SIG-M5 (cell line): ENCODE data around the gene NXPH1.

ENCODE experiments used
- DNase-seq: peaks from one replicate; lab custom pipeline; 2025; lab: John Stamatoyannopoulos, UW

NXPH1 gene

DNA sequence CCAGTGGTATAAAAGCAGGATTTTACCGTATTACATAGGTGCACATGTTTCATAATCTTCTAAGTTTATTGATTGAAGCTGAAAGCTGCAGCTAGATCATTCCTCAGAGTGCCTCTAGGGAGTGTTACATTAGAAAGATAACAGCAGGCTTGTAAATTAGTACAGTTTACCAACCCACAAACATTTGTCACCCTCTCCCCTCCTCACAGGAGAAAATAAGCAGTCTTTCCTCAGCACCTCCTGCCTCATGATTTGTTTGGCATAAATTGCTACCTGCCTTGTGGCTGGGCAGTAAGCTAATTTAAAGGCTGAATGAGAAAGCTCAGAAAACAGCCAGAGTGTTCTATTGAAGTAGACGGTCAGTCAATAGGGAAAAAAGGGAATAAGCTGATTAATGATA lies 74.2 kb downstream of the NXPH1 start:
- no peak for DNase-seq

GRCh38 chr7:8509621-8510020 lies 76.2 kb downstream of the NXPH1 start:
- DNase-seq: no peak

DNA sequence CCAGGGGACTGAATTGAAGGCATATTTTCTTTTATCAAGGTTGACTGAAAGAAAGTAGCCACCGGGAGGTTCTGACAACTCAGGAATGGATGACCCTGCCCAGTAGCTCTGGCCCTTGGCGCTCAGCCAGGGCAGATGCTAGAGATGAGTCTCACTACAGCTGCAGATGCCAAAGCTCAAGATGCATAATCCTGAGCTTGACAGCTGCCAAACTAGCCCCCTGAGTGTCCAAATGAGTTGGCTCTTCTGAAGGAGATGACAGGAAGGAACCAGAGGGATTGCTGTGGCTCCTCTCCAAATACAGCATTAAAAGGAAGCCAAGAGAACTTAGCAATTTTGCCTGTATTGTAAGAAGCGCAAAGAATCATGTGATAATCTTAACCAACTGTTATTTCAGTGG lies 78.4 kb downstream of the NXPH1 start:
- DNase-seq: no peak

GRCh38 chr7:8514781-8515519 lies 81.5 kb downstream of the NXPH1 start:
- DNase-seq: no peak

DNA sequence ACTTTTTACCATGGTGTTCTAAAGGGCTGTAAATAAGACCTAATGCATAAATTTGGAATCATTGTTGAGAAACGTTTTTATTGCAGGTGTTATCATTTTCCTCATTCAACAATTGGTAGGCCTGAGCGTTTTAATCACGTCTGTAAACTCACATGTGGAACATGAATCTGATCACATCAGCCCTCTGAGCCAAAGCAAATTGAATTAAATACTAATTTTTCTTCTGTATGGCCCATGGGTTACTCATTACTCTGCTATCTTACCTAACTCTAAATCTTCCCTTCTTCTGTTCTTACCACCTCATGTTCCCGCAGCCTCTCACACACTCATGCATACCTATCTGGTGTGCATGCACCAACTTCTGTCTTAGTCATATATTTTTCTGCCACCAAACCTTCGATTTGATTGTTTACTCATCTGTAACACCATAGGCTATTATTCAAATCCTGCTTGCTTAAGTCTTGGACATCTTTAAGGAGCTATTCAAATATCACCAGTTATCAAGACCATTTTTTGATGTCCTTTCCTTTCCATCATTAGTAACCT lies 82.3 kb downstream of the NXPH1 start:
- DNase-seq: no peak

DNA sequence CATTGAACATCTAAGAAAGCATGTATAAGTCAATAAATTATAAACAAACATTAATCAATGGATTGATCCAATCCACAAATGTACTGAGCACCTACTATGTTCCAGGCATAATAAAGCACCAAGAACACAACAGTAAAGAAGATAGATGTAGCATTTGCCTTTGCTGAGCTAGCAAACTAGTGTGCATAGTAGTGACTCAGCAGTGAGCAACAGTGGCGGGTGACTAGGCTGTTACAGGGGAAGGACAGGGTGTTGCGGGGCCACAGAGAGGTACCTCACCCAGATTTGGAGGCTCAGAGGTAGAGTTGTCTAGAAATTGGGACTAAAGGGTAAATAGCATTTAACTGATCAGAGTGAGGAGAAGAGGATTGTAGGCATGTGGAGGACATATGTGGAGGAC lies 83.6 kb downstream of the NXPH1 start:
- DNase-seq: no peak

GRCh38 chr7:8528311-8528710 lies 94.9 kb downstream of the NXPH1 start:
- DNase-seq: no peak

GRCh38 chr7:8531991-8532515 lies 98.6 kb downstream of the NXPH1 start:
- DNase-seq: no peak

DNA sequence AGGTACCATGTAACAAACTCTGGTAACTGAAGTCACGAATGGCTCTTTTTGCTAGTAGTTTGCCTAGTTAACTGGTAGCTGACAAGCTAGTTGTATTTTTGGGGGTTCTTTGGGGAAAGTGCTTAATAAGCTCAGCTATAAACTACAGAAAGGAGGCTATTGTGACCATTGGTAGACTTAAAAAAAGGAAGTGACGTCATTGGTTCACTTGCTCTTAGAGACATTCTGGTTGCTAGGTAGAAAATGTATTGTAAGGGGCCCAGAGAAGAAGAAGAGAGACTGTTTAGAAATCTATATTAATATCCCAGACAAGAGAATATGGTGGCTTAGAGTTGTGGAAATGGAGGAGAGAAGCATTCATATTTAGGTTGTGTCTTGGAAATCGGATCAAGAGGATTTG lies 103.0 kb downstream of the NXPH1 start:
- no peak for DNase-seq

DNA sequence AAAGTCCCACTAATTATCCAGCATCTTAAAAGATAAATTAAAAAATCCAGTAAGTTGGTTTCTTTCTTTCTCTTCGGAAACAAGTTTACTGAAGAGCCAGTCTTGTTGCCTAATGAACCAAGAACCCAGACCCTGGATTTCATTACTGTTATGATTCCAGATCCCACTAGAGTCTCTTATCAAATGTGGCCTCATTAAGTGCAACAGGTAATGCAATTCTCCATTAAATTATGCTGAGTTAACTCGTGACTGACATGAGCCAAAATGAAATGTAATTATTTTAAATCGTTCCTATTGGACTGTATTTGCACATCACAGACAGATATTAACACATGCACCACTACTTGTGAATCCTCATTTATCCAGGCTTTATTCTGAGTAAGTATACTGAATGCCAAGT lies 115.6 kb downstream of the NXPH1 start:
- no peak for DNase-seq

DNA sequence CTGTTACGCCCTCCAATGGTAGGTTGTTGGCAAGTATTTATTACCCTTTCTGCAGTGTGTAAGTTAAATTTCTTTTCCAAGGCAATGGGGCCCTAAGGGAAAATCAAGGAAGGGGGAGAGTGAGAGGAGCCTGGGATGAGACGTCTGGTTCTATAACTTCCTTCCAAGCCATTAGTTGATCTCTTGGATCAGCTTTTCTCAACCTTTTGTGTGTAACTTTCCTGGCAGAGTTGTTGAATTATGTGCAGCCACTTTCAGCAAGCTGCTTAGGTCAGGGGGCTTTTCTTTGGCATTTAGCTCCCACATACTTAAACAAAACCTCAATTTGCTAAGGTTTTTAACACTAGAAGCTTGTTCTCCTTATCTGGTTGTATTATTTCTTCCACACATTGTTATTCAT lies 127.1 kb downstream of the NXPH1 start:
- DNase-seq: no peak

- DNase-seq: no peak
Measured at GRCh38 chr7:8561449-8561848, 128.0 kb downstream of the NXPH1 start.

- DNase-seq: no peak
Measured at GRCh38 chr7:8564281-8564680, 130.9 kb downstream of the NXPH1 start.

DNA sequence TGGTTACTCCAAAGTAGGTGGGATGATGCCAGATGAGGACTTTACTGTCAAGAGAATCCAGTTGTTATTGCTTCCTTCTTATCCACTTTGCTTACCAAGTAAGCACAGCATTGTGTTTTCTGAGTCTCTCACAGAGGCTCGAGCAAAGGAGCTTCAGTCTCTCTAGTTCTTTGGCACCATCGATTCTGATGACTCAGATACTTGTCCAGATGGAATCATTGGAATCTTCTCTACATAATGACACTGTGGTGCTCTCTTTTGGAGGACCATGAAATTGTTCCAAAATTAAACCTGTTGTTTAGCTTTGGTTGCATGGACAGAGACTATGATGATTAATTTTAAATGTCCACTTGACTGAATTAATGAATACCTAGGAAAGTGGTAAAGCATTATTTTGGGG lies 132.6 kb downstream of the NXPH1 start:
- DNase-seq: no peak

- DNase-seq: no peak
Measured at GRCh38 chr7:8567626-8568025, 134.2 kb downstream of the NXPH1 start.

GRCh38 chr7:8579661-8580194 lies 146.3 kb downstream of the NXPH1 start:
- no peak for DNase-seq

DNA sequence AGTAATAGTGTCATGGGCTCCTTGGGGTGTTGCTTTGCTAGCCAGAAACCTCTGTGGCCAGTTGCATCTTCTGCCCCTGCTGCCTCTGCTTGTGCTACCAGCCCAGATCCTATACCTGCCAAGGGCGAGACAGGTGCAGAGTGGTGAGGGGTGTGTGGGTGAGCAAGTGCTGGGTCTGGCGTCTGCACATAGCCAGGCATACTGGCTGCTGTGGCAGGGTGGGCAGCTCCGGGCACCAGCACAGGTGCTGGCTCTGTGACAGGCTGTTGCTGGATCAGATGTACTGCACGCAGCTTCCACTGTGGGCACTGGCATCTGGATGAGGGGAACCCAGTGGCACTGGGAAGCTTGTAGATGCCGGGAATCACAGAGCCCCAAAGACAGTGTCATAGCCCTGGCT lies 148.4 kb downstream of the NXPH1 start:
- DNase-seq: no peak

- no peak for DNase-seq
Measured at GRCh38 chr7:8582728-8583127, 149.3 kb downstream of the NXPH1 start.

DNA sequence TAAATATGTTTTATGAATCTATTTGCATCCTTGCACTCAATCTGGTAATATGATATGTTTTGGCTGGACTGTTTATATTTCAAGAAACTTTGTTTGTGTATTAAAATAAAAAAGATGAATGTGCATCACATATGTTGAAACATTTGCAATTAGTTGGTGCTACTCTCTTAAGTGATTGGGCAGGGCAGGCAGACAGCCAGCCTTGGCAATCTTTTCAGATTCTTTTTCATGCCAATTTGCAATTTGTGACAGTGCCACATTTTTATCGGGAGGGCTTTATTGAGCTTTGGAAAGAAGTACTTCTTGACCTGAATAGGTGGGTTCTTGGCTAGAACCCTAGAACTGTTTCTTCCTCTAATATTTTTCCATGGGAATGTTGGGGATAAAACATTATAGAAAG lies 152.2 kb downstream of the NXPH1 start:
- DNase-seq: no peak

DNA sequence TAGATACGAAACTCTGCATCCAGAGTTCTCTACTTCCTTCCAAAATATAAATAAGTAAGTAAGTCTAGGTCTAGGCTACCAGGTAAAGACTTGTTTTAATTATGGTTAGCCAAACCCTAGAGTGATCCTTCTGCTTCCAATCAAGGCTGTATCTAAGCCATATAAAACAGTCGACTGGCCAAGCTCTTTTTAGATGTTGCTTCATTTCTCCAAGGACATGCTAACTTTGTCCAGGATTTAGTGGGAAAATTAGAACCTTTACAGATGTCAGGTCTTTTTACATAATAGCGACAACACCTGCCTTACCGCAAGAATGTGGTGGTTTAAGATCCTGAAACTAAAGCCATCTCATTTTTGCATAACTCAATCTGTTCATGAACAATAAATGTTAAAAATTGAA lies 156.8 kb downstream of the NXPH1 start:
- no peak for DNase-seq

DNA sequence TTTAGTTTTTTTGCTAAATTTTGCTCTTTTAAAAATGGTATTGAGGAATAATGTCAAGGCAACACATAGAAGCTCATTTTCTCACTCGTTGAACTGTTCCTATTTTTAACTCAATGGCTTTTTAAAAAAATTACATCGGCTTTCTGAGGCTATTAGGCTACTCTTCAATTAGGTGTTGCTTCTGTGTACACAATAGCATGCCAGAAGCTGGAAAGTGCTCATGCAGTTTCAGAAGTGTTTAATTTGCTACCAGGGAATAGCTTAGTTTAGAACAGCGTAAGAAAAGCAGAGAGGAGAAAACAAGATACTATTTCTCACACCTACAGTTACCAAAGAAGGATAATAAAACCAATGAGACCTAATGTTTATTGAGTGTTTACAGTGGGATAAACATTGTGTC lies 157.4 kb downstream of the NXPH1 start:
- DNase-seq: no peak

- DNase-seq: no peak
Measured at GRCh38 chr7:8591289-8591688, 157.9 kb downstream of the NXPH1 start.

DNA sequence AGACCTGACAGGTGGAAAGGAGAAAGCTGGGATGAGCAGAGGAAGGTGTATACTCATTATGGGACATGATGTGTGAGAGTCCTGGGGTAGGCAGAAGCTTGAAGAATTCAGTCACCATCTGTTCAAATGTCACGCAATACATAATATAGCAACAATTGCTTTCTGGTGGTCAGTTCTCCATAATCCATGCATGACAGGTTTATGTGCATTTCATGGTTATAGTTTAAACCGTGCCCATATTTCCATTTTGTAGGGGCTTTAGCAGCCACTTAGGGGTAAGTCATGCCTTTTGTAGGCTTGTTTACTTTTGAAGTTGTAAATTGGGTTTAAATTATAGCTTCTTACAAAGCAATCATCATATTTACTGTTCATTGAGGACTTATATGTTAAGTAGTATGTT lies 158.8 kb downstream of the NXPH1 start:
- DNase-seq: no peak

DNA sequence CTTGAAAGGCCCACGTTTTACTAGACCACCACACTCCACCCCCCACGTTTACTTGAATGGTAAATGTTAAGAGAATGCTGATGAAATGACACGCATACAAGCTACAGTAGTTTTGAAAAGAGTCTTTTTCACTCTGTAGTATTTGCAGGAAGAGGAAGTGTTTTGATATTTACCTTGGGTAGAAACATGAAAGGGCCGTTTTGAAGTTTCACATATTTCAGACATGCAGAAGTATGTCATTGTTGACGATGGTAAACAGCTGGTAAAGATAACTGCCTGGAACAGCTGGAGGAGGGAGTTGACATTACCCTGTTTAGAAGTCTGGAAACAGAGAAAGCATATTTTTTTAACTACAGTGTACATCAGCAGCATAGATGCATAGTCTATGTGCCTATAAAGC lies 160.7 kb downstream of the NXPH1 start:
- DNase-seq: no peak
